ENCODE results near the gene MARK2. TPM values are rescaled to one million over a fixed set of nuclear protein-coding genes. Genes with fewer than 3 reads are reported as not detected.

The MARK2 gene
- total RNA-seq, 1 experiment from 2014 or later, result 20.4 TPM

DNA sequence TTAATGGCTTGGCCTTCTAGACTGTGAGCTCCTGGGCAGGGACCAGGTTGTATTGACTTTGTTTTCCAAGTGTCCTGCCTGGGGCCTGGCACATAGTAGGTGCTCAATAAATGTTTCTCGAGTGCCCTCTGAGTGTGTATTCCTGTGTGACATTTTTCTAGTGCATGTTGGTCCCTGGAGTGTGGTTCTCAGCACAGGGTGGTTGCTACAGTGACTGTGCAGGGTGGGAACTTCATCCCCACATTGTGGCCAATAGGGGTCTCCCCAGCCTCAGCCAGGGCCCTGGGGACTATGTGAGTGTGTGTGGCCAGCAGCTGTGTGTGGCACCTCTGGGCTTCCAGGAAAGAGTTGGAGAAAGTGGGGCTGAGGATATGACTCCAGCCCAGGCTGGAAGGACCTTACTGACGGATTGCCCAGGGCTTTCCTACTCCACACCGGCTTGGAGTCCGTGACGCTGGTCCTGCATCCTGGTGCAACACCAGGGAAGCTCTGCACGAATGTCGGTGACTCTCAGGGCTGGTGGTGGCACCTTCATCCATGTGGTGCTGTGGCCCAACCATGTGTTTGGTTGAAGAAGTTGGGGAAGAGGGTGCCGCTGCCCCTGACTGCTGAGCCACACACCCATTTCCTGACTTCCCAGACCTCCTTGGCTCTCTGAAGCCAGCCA, 9.0 kb upstream of the MARK2 start:
- peak; percentile 36 for DNase-seq (ENCODE audit: low read depth)

DNA sequence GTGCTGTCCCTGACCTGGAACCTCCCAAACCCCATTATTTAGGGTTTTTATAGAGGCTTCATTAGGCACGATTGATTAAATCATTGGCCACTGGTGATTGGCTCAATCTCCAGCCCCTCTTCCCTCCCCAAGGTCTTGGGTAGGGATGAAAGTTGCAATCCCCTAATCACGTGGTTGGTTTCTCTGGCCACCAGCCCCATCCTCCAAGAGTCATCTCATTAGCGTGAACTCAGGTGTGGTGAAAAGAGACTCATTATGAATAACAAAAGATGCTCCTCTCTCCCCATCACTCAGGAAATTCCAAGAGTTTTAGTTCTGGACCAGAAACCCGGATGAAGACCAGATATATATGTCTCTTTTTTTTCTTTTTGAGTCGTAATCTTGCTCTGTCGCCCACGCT, 7.6 kb upstream of the MARK2 start:
- DNase-seq (ENCODE audit: low read depth), result no peak

DNA sequence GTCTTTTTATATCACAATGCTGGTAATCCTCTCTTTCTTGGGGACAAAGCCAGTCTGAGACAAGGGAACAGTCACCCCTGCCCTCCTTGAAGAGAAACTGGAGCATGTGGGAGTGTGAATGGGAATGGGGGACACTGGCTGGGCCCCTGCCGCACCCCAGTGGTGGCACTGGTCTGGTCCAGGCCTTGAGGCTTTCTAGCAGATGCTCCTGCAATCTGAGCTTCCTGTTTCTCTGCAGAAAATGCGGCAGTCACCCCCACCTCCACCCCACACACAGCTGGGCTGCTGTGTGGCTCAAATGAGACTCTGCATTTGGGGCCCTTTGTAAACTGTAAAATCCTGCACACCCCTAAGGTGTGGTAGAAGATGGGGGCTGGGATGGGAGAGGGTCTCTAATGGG, 6.6 kb upstream of the MARK2 start:
- DNase-seq (ENCODE audit: low read depth), result no peak

- no peak for DNase-seq (ENCODE audit: low read depth)
Measured at GRCh38 chr11:63833048-63833447, 5.9 kb upstream of the MARK2 start.

DNA sequence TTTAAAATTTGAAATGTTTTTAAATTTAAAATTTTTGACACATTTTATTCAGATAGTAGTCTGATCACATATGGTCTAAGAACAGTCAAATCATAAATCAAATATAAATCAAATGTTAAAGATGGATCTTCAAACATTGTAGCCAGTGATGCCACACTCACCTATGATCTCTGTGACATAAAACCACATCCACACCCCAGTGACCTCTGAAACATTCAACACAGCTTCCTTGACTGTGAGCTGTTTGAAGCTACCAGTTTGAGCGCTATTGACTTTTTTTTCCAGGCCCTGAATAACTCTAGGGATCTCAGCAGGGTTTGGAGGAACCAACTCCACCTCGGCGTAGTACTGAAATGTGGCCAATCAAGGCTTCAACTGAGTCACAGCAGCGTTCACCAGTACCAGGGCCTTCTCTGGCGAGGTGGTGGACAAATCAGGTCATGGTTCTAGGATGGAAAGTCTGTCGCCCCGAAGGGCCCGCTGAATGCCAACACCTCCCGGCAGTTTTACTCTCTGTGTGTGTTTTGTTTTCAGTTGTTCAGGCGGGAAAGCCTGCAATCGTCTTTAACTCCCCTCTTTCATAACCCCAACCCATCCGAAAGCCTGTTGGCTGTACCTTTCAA, 4.3 kb upstream of the MARK2 start:
- DNase-seq (ENCODE audit: low read depth), result no peak

DNA sequence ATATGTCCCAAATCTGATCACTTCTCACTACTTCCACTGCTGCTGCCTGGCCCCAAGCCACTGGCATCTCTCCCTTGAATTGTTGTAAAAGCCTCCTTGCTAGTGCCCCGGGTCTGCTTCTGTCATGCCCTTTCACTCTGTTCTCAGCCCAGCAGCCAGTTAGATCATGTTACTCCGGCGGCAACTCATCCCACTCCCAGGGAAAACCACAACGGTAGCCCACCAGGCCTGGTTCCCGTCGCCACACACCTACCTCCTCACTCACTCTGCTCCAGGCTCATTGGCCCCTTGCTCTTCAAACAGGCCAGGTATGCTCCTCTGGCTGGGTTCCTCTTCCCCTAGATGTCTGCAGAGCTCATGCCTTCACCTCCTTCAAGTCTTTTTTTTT, 3.8 kb upstream of the MARK2 start:
- no peak for DNase-seq (ENCODE audit: low read depth)

- DNase-seq (ENCODE audit: low read depth), result peak; percentile 82
Measured at GRCh38 chr11:63837027-63837688, 1.8 kb upstream of the MARK2 start.

- DNase-seq (ENCODE audit: low read depth), result no peak
Measured at GRCh38 chr11:63837739-63838138, 1.2 kb upstream of the MARK2 start.

DNA sequence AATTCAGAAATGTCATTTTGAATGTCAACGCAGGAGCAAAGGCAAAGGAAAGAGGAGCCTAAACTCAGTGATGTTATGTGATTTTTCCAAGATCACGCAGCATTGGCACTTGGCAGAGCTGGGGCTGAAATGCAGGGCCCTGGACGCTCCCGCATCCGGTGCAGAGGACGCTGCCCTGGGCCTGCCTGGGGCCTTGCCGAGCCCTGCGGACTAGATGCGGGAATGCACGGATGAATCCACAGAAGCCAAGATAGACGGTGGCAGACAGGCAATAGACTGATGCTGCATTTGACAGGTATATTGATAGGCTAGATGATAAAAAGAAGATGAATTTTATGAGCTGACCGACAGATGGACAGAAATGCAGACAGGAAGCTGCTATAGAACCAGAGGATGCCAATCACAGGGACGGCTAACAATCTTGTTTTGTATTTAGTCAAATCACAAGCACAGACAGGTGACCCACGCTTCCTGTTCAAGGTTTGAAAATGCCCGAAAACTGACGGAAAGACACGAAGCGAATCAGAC, 696 bp upstream of the MARK2 start:
- DNase-seq (ENCODE audit: low read depth), result no peak

DNA sequence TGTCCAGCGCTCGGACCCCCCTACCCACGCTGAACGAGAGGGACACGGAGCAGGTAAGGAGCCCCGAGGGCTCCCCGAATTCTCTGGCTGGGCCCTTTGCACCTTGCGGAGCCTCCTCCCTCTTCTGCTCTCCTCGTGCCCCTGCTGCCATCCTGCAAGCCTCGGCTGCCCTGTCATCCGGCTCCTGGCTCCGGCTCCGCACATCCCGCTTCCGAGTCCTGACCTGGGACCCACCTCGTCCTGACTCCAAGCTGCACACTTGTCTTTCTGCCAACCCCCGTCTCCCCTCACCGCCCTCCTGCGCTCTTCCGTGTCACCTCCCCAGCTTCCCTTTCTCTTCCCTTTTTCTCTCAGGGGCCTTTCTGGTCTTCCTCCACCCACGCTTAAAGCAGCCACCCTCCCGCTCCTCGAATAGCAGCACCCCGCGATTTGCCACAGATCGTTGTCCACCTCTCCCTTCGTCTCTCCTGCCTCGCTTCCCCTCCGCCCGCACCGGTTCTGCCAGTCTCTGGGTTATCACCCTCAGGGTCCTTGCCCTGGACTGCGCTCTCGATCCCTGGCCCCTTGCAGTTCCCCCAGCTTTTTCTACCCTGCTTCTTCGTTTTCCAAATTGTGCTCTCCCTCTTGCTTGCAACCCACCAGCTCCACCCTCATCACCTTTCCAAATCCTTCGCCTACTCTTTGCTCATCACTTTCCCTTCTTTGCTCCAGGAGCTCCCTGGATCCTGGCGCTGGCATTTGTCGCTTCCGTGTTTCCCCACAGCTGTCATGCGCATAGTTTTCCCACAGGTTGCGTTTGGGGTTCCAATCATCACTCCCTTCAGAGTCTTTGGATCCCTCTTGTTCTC, 822 bp downstream of the MARK2 start:
- peak; percentile 32 for DNase-seq (ENCODE audit: low read depth)

DNA sequence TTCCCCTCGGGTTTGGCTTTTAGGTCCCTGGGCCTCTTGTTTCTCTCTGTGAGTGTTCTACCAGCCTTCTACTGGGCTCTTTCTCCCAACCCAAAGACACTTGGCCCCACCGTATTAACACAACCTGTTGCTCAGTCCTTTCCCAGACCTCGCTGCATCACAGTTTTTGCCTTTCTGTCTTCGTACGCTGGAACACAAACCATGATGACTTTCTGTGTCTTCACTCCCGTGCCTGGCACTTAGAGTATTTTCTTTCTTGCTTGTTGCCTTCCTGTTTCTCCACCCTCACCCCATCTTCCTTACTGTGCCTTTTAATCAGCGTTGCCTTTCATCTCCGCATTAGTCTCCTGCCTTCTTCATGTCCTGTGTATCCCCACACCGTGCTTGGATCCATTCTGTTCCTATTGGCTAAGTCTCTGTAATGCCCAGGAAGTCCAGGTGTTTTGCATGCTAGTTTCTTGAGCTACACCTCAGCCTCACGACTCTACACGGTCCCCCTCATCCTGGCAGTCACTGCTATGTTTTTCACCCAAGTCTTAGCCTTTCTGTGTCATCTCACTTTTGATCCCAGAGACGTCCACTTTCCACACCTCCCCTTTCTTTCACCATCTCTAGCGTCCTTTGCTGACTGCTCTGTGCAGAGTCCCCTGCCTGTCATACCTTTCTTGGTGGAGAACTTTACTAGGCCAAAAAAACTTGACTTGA, 1.6 kb downstream of the MARK2 start:
- DNase-seq (ENCODE audit: low read depth), result no peak

DNA sequence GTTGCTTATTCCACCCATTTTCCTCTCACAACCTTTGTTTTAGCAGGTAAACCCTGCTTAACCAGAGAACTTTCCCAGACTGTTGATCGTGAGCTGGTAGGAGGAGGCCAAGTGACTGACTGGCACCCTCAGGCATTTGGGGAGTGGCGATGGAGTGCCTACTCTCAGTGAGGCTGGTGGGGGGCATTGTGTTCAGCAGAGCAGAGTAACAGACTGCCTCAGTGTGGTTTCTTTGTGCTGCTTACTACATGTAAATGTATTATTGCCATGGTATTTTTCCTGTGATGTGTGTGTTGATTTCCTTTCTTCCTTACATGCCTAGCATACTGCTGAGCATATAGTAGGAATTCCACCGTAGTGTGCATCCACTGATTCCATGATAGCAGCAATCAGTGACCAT, 2.6 kb downstream of the MARK2 start:
- peak; percentile 63 for DNase-seq (ENCODE audit: low read depth)

GRCh38 chr11:63843041-63843440, 4.1 kb downstream of the MARK2 start:
- DNase-seq (ENCODE audit: low read depth), result no peak

DNA sequence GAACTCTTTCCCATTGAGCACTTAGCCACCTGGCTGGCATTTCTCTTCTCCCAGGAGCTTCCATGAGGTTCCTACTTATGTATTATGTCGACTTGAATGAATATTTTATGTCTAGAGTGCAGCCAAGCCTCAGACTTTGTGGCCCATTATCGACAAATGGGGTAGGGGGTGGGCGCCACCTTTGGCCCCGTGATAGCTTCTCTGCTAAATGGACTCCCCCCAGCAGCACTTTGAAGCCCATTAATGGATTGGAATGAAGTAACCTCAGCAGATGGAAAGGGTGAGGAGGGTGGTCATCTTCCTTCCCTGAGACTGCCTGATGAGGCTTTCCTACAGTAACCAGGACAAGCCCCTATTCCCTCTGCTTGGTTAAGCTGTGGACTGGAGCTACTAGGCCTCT, 5.9 kb downstream of the MARK2 start:
- DNase-seq (ENCODE audit: low read depth), result no peak

DNA sequence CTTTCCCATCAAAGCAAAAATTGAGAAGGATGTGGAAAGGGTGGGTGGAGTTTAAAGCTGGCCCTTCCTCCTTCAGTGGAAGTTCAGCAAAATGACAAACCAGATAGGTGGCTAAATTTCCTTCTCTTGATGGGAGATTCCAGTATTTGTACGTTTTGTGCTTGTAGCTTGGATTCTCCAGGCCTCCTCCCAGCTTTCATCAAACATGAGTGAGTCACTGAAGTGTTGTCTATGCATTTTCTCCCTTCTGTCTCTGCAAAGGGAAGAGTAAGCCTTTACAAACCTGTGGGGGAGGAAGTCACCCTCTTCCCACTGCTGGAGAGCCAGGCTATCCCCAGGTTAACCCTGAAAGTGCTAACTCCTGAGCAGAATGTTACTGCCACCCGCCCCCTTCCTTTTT, 6.4 kb downstream of the MARK2 start:
- peak; percentile 73 for DNase-seq (ENCODE audit: low read depth)

- no peak for DNase-seq (ENCODE audit: low read depth)
Measured at GRCh38 chr11:63845911-63846310, 7.0 kb downstream of the MARK2 start.

DNA sequence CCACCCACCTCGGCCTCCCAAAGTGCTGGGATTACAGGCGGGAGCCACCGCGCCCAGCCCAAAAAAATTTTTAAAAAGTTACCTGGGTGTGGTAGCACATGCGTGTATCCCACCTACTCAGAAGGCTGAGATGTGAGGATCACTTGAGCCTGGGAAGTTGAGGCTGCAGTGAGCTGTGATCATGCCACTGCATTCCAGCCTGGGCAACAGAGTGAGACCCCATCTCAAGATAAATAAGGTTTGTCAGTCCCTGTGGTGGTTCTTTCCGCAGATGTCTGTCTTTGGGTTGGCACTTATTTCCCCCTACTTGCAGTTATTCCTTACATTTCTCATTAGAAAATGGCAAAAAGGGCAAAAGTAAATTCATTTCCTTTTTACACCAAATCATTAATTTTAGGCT, 8.0 kb downstream of the MARK2 start:
- DNase-seq (ENCODE audit: low read depth), result no peak

DNA sequence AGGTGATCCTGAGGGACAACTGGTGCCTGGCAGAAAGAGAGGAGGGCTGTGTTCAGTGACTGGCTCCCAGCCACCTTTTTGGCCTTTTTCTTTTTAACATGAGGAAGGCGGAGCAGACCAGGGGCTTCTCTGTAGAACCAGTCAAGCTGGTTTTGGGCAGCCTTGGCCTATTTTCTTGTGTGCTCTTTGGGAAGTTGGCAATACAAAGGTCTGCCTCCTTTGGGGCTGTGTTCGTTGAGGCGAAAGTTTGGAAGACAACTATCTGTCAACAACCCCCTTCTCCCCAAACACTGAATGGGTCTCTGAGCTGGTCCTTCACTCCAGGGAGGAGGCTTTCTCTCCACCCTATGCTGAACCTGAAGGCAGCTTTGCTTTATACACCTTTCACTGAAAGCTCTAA, 8.5 kb downstream of the MARK2 start:
- DNase-seq (ENCODE audit: low read depth), result no peak

DNA sequence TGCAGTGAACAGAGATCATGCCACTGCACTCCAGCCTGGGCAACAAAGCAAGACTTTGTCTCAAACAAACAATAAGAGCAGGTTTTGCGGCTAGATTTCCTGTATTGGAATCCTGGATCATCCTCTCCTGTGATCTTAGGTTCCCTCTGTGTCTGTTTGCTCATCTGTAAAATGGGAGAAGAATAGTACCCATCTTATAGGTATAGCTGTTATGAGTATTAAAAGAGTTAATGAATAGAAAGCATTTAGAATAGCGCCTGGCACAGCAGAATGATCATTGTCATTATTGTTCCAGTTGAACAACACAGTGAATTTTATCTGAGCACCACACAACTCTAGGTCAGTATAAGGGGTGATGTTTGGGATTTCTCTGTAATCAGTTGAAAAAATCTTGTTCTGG, 10.8 kb downstream of the MARK2 start:
- no peak for DNase-seq (ENCODE audit: low read depth)

DNA sequence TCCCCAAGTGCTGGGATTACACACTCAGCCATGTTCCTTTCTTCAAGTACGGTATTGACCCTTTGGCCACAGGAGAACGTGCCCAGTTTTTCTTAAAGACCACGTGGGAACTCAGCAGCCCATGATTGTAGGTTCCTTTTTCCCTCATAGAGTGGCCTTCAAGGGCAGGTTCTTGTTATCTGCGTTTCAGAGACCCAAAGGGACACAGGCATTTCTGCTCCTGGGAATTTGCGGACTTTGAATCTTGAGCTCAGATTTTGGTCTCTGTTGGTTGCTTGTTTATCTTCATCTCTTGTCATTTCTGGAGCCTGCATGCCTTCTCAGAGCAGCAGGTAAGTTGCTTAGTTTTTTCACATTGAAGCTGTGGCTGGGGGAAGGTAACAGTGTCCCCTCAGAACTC, 12.0 kb downstream of the MARK2 start:
- no peak for DNase-seq (ENCODE audit: low read depth)

DNA sequence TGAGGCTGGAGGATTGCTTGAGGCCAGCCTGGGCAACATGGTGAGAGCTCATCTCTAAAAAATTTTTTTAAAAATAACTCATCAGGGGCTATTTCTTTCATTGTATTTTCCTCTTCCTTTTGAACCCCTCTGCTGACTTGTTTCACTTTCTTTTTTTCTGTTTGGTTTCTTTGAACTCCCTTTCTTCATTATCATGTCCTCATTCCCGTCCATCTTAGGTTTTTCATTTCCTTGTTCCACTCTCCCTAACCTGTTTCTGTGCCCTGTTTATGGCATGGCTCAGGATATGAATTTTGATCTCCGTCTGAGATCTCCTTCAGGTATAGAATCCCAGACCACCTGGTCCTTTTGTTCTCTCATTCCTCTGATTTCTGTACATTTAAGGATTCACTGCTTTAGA, 12.5 kb downstream of the MARK2 start:
- DNase-seq (ENCODE audit: low read depth), result no peak

DNA sequence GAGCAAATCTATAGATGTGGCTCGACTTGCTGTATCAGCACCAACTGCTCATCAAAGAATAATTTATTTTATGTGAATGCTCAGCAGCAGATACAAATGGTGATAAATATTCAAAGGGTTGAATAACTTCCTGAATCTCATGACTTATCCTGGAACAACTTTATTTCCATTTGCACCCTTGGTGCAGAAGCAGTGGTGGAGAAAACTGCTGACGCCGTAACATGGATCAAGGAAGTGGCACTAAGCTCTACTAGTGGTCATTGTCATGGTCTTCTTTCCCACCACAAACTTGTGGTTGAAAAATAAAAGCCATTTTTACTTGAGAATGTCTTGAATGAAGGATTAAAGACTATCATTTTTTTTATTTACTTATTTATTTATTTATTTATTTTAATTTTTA, 14.6 kb downstream of the MARK2 start:
- DNase-seq (ENCODE audit: low read depth), result no peak
